ENCODE measurements around the gene ARMH1. TPM values are rescaled to one million over a fixed set of nuclear protein-coding genes. Genes with fewer than 3 reads are reported as not detected.
A peak's percentile ranks its signal among the peaks of the same experiment; 100 is the strongest.

ARMH1 gene
- total and polyA plus RNA-seq, 10 donors, result 12.2 to 86.0 (median 20.8) TPM

DNA sequence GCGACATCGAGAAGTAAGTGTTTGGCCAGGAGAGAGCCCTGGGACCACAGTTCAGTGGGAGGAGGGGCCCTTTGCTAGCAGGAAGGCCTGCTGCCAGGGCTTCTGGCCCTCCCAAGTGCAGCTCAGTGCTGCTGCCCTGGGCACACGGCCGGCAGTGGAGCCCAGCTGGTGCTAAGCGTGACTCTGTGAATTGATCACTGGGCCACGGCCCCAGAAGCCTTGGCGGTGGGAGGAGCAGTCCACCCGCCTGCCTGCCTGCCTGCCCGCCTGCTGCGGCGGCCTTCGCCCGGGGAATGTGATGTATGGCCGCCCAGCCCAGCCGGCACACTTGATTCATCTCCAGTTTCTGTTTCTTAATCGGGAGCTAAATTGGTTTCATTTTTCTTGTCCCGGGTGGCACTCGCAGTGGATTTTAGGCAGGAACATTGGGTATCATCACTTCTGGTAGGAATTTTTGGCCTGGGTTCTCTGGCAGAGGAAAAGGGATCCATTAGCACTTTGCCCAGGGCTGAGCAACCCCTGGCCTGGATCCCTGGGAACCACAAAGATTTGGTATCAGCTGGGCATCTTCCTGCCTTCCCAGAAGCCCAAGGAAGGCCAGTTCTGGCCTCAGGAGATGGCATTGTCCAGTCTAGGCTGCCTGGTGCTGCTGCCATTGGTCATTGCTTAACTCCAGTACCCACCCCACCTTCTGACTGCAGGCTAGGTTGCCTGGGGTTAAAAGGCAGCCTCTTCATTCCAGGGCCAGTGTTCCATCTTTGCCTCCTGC is 28.9 kb upstream of the ARMH1 start:
- Histone ChIP-seq H3K27ac (peak overlapping the region in 3 of 8 donors; percentile 19 to 51 (median 48)), H3K36me3 (peaks cover 0 to 100% (median 100%) of the 10 kb centered on the region in 6 donors), H3K4me1 (peaks cover 0 to 3% (median 0%) of the 10 kb centered on the region in 6 donors), H3K27me3 (replicated peaks in 1 of 7) (no peaks in the 10 kb centered on the region), H3K9me3 (no peaks in the 10 kb centered on the region), H3K4me3 (no peak overlapping the region)
- TF ChIP-seq, protein P1, sequence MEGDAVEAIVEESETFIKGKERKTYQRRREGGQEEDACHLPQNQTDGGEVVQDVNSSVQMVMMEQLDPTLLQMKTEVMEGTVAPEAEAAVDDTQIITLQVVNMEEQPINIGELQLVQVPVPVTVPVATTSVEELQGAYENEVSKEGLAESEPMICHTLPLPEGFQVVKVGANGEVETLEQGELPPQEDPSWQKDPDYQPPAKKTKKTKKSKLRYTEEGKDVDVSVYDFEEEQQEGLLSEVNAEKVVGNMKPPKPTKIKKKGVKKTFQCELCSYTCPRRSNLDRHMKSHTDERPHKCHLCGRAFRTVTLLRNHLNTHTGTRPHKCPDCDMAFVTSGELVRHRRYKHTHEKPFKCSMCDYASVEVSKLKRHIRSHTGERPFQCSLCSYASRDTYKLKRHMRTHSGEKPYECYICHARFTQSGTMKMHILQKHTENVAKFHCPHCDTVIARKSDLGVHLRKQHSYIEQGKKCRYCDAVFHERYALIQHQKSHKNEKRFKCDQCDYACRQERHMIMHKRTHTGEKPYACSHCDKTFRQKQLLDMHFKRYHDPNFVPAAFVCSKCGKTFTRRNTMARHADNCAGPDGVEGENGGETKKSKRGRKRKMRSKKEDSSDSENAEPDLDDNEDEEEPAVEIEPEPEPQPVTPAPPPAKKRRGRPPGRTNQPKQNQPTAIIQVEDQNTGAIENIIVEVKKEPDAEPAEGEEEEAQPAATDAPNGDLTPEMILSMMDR (IDR thresholded peaks at IDR 0.05 in 8 of 11, conservative IDR thresholded peaks at IDR 0.05 in 3 of 11), result no peak
- TF ChIP-seq POLR2AphosphoS5 (IDR thresholded peaks at IDR 0.05), result peak; percentile 10 to 53 (median 23)
- no peak for DNase-seq
- intact Hi-C loops (cut with DNase I; ENCODE audit: low total_unique reads), result no loop called here
- WGBS, 5 donors, result 85 to 93% (median 89%) methylated on average over 7 to 18 of the region's 18 CpGs

DNA sequence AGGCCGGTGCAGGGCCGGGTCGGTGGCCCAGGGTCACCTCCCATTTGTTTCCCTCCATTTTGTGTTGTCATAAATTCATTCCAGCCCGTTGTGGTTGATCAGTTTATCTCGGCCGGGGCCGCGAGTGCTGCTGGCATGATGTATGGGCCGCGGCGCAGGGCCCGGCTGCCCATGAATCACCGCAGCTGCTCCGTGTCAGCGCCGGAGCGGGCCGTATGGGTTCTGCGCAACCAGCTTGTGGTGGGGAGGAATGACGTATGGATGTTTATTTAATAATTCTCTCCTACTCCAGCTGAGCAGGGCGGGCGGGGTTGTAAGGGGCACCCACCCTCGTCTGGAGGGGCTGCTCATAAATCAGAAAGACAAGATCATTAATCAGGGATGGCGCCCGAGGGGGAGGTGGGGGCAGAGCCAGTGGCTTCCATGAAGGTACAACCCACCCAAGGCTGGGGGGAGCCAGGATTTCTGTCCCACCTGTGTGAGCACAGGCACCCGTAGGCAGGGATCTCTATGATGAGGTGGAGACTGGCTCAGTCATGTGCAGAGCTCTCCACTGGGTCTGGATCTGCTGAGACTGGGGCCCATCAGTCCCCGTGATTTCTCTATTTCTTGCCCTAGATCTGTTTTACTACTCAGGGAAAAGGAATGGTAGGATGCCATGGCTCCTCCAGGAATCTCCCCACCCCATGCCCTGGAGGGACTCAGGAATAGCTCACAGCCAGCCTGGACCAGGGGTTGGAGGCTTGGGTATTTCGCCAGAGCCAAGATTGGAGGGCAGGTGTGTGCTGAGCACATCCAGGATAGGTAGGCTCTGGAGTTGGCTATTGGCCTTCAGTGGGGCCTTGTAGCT is 28.0 kb upstream of the ARMH1 start:
- H3K36me3 ChIP-seq, result peaks cover 0 to 100% (median 100%) of the 10 kb centered on the region in 6 donors
- intact Hi-C loops (cut with DNase I; ENCODE audit: low total_unique reads), result no loop called here
- WGBS, 5 donors, result 89 to 95% (median 94%) methylated on average over 27 to 28 of the region's 28 CpGs
- H3K9me3 ChIP-seq, result no peaks in the 10 kb centered on the region
- DNase-seq, result no peak
- TF ChIP-seq POLR2A (IDR thresholded peaks at IDR 0.05), result no peak
- TF ChIP-seq POLR2AphosphoS5 (IDR thresholded peaks at IDR 0.05), result no peak
- TF ChIP-seq, protein P1 (IDR thresholded peaks at IDR 0.05 in 8 of 11, conservative IDR thresholded peaks at IDR 0.05 in 3 of 11), result no peak
- H3K27me3 ChIP-seq (replicated peaks in 1 of 7), result no peaks in the 10 kb centered on the region
- peak overlapping the region in 2 of 8 donors; percentile 48 to 51 for H3K27ac ChIP-seq
- H3K4me1 ChIP-seq, result peaks cover 0 to under 1% (median 0%) of the 10 kb centered on the region in 6 donors
- H3K4me3 ChIP-seq, result no peak overlapping the region

DNA sequence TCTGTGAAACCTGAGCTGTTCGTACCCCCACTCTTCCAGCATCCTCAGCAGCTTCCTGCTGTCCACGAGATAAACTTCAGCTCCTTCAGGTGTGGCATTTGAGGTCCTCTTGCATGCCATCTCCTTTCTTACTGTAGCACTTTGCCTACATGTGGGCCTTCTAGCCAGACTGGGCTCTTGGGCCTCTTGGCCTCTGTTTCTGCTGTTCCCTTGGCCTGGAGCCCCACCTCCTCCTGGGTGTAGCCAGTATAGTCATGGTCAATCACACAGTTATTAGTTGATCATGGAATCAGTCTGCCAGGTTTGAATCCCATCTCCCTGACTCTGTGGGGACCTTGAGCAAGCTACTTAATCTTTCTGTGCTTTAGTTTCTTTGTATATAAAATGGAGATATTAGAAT is 26.6 kb upstream of the ARMH1 start:
- Histone ChIP-seq H3K27ac (no peak overlapping the region), H3K36me3 (peaks cover 0 to 97% (median 86%) of the 10 kb centered on the region in 6 donors), H3K9me3 (no peaks in the 10 kb centered on the region), H3K4me1 (peaks cover 0 to 6% (median 0%) of the 10 kb centered on the region in 6 donors), H3K4me3 (no peak overlapping the region), H3K27me3 (replicated peaks in 1 of 7) (no peaks in the 10 kb centered on the region)
- intact Hi-C loops (cut with DNase I; ENCODE audit: low total_unique reads), result no loop called here
- no peak for DNase-seq
- 69 to 91% (median 86%) methylated on average over 2 of the region's 2 CpGs for WGBS, 5 donors
- TF ChIP-seq POLR2A (IDR thresholded peaks at IDR 0.05) (no peak), POLR2AphosphoS5 (IDR thresholded peaks at IDR 0.05) (no peak)
- TF ChIP-seq, protein P1 (IDR thresholded peaks at IDR 0.05 in 8 of 11, conservative IDR thresholded peaks at IDR 0.05 in 3 of 11), result no peak

Data from spleen (tissue), 11 donors.